Panc1 (cell line): ENCODE results near the gene CACNA1B. TPM values are rescaled to one million over a fixed set of nuclear protein-coding genes. Genes with fewer than 3 reads are reported as not detected.

Experiments used
- ATAC-seq: fragments of 200-7000 bp; cut with Tn5 transposase; 2 replicates; pipeline ENCODE4 v1.9.1; 2020; ENCODE audit warnings: mild to moderate bottlenecking, moderate library complexity
- BruUV-seq: library from RNA; stranded (reverse); fragments of 400-500 nt; replicated peaks from 2 replicates; lab custom pipeline; 2021; lab: Mats Ljungman, UMichigan
- CTCF ChIA-PET: fragments of 300-600 bp; sonication (Branson Sonifier 250); formaldehyde crosslinking; loops from one replicate; lab custom pipeline; 2022; ENCODE audit warnings: antibody characterized with exemption; lab: Charles Lee
- POLR2A ChIA-PET: fragments of 300-600 bp; sonication (Branson Sonifier 250); formaldehyde crosslinking; loops from one replicate; lab custom pipeline; 2022; ENCODE audit warnings: antibody characterized with exemption; lab: Charles Lee
- DNase-seq: peaks from one replicate; pipeline ENCODE4 v3.0.0-alpha.2; 2010; ENCODE audit warnings: low read depth, low spot score
- H3K27ac ChIP-seq: 2 replicates; pipeline ENCODE4 v1.5.1; 2011; ENCODE audit warnings: mild to moderate bottlenecking, low read length, inconsistent platforms
- H3K27me3 ChIP-seq: fragments of 200-500 bp; sonication (Bioruptor generic); 2 replicates; pipeline ENCODE4 v1.6.0; 2014; ENCODE audit warnings: low read length, inconsistent platforms; ENCODE audit not compliant: control insufficient read depth, insufficient read depth
- H3K36me3 ChIP-seq: fragments of 200-500 bp; sonication (Bioruptor generic); 2 replicates; pipeline ENCODE4 v1.5.1; 2014; ENCODE audit warnings: inconsistent platforms, mild to moderate bottlenecking, low read length, moderate library complexity; ENCODE audit not compliant: control insufficient read depth, insufficient read depth
- H3K4me1 ChIP-seq: 2 replicates; pipeline ENCODE4 v1.5.1; 2011; ENCODE audit warnings: inconsistent platforms, mild to moderate bottlenecking, low read length, moderate library complexity; ENCODE audit not compliant: control insufficient read depth, insufficient read depth
- H3K4me3 ChIP-seq, 2 experiments: 2 replicates each; pipeline ENCODE4 v1.5.1; 2011 to 2012; ENCODE audit warnings: low read depth in 2 of 2, low read length in 2 of 2, mild to moderate bottlenecking in 2 of 2, inconsistent platforms in 1 of 2, moderate library complexity in 1 of 2
- H3K9me3 ChIP-seq: fragments of 200-500 bp; sonication (Bioruptor generic); 2 replicates; pipeline ENCODE4 v1.5.1; 2014; ENCODE audit warnings: low read depth, mild to moderate bottlenecking, inconsistent platforms, low read length, moderate library complexity; ENCODE audit not compliant: control insufficient read depth, insufficient read depth
- POLR2AphosphoS5 ChIP-seq: IDR thresholded peaks from 2 replicates; pipeline ENCODE4 v1.6.1; 2012; ENCODE audit warnings: mild to moderate bottlenecking, low read depth, low read length, moderate library complexity
- SIN3A ChIP-seq: IDR thresholded peaks from 2 replicates; pipeline ENCODE4 v1.6.1; 2012; ENCODE audit warnings: low read depth, mild to moderate bottlenecking, low read length, moderate library complexity, borderline replicate concordance; ENCODE audit not compliant: insufficient read depth
- TCF7L2 ChIP-seq: IDR thresholded peaks from 2 replicates; pipeline ENCODE4 v1.6.1; 2011; ENCODE audit warnings: mild to moderate bottlenecking, low read depth, low read length, inconsistent platforms
- in situ Hi-C: cut with HindIII; loops from 2 replicates; pipeline ENCODE4 v1.10.0; 2016; ENCODE audit warnings: low sequenced_read_pairs, low pct_unique_long_range_greater_than_20kb
- intact Hi-C: fragments of 100-400 bp; cut with micrococcal nuclease; formaldehyde crosslinking; loops from one replicate; pipeline ENCODE4 v1.10.0; 2022; ENCODE audit not compliant: unreplicated experiment
- total RNA-seq: library from RNA; stranded (reverse); gene quantifications from one replicate; pipeline ENCODE4 v1.2.1, GENCODE V29; 2021; ENCODE audit not compliant: unreplicated experiment
- TF ChIP-seq, protein P1 (sequence below), 2 experiments: IDR thresholded peaks; 2 replicates each; pipeline ENCODE4 v1.6.1; 2011 to 2012; ENCODE audit warnings: low read depth in 2 of 2, control low read depth in 1 of 2, low read length in 1 of 2, mild to moderate bottlenecking in 1 of 2, moderate library complexity in 1 of 2; ENCODE audit not compliant: insufficient read depth in 1 of 2
- TF ChIP-seq, protein P2 (sequence below): fragments of 450-650 bp; IDR thresholded peaks from 2 replicates; pipeline ENCODE4 v1.5.1; 2017; ENCODE audit warnings: mild to moderate bottlenecking

The CACNA1B gene
- total RNA-seq, 1 experiment from 2014 or later: 0.49 TPM

DNA sequence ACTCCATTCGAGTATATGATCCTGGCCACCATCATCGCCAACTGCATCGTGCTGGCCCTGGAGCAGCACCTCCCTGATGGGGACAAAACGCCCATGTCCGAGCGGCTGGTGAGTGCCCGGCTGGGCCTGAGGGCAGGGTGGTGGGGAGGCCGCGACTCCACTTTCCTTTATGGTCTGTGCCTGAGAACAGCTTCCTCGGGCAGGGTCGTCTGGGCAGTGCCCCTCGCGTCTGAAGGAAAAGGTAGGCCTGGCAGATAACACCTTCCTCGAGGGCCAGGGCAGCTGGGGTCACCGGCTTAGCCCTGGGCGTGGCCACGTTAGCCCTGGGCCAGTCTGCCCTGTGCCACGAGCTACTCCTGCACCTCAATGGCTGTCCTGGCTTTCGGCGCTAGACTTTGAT is 1.5 kb downstream of the CACNA1B start:
- H3K27ac ChIP-seq: no peak overlapping the region
- no peak for DNase-seq
- no peaks in the 10 kb centered on the region for H3K4me1 ChIP-seq
- H3K9me3 ChIP-seq: no peaks in the 10 kb centered on the region
- in situ Hi-C loops (no loop called here), intact Hi-C loops (no loop called here)
- no TSS peak for BruUV-seq
- ChIA-PET POLR2A (no interaction called here), CTCF (no interaction called here)
- no peak for ATAC-seq
- H3K27me3 ChIP-seq: no peaks in the 10 kb centered on the region
- no peak overlapping the region for H3K4me3 ChIP-seq
- TF ChIP-seq SIN3A: no peak
- TF ChIP-seq POLR2AphosphoS5: no peak
- TF ChIP-seq, protein P1, sequence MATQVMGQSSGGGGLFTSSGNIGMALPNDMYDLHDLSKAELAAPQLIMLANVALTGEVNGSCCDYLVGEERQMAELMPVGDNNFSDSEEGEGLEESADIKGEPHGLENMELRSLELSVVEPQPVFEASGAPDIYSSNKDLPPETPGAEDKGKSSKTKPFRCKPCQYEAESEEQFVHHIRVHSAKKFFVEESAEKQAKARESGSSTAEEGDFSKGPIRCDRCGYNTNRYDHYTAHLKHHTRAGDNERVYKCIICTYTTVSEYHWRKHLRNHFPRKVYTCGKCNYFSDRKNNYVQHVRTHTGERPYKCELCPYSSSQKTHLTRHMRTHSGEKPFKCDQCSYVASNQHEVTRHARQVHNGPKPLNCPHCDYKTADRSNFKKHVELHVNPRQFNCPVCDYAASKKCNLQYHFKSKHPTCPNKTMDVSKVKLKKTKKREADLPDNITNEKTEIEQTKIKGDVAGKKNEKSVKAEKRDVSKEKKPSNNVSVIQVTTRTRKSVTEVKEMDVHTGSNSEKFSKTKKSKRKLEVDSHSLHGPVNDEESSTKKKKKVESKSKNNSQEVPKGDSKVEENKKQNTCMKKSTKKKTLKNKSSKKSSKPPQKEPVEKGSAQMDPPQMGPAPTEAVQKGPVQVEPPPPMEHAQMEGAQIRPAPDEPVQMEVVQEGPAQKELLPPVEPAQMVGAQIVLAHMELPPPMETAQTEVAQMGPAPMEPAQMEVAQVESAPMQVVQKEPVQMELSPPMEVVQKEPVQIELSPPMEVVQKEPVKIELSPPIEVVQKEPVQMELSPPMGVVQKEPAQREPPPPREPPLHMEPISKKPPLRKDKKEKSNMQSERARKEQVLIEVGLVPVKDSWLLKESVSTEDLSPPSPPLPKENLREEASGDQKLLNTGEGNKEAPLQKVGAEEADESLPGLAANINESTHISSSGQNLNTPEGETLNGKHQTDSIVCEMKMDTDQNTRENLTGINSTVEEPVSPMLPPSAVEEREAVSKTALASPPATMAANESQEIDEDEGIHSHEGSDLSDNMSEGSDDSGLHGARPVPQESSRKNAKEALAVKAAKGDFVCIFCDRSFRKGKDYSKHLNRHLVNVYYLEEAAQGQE (IDR thresholded peaks at IDR 0.05; ENCODE audit: insufficient read depth in 1 of 2, low read depth in 2 of 2, low read length in 1 of 2): no peak
- TF ChIP-seq, protein P2, sequence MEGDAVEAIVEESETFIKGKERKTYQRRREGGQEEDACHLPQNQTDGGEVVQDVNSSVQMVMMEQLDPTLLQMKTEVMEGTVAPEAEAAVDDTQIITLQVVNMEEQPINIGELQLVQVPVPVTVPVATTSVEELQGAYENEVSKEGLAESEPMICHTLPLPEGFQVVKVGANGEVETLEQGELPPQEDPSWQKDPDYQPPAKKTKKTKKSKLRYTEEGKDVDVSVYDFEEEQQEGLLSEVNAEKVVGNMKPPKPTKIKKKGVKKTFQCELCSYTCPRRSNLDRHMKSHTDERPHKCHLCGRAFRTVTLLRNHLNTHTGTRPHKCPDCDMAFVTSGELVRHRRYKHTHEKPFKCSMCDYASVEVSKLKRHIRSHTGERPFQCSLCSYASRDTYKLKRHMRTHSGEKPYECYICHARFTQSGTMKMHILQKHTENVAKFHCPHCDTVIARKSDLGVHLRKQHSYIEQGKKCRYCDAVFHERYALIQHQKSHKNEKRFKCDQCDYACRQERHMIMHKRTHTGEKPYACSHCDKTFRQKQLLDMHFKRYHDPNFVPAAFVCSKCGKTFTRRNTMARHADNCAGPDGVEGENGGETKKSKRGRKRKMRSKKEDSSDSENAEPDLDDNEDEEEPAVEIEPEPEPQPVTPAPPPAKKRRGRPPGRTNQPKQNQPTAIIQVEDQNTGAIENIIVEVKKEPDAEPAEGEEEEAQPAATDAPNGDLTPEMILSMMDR: no peak
- TF ChIP-seq TCF7L2: no peak
- H3K36me3 ChIP-seq: no peaks in the 10 kb centered on the region

DNA sequence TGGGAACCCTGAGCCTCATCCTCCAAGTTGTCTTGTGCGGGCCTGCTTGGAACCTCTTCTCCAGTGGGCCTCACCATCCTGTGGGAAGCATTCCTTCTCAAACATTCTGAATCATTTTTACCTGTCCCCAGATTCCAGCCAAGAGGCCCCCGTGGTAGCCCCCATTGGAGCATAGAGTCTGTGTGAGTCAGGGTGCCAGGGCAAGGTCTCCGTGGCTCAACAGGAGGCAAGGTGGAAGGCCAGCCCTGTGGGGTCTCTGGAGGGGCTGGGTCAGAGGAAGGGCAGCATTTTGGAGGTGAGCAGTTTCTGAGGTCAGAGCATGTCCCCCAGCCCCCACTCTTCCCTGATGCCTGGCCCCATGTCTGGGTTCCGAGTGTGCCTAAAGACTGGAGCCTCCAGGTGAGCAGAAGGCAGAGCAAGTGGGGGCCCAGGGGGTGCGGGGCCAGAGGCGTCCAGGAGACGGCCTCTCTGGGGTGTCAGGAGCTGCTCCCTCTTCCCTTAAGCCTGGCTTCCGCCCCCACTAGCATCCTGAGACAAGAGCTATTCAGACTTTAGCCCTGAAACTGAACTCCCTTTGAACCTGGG is 2.1 kb downstream of the CACNA1B start:
- Histone ChIP-seq H3K9me3 (no peaks in the 10 kb centered on the region), H3K36me3 (no peaks in the 10 kb centered on the region), H3K4me3 (no peak overlapping the region), H3K27ac (no peak overlapping the region), H3K27me3 (no peaks in the 10 kb centered on the region), H3K4me1 (no peaks in the 10 kb centered on the region)
- POLR2A ChIA-PET: no interaction called here
- DNase-seq (no peak), ATAC-seq (no peak)
- BruUV-seq: no TSS peak
- intact Hi-C loops: no loop called here
- CTCF ChIA-PET: no interaction called here
- TF ChIP-seq POLR2AphosphoS5 (no peak), TCF7L2 (no peak), SIN3A (no peak)
- TF ChIP-seq, protein P1 (IDR thresholded peaks at IDR 0.05; ENCODE audit: insufficient read depth in 1 of 2, low read depth in 2 of 2, low read length in 1 of 2): no peak
- TF ChIP-seq, protein P2: no peak
- in situ Hi-C loops: no loop called here
